ENCODE results near the gene IGSF5. TPM values are rescaled to one million over a fixed set of nuclear protein-coding genes. Genes with fewer than 3 reads are reported as not detected.

IGSF5 gene
- total and polyA plus RNA-seq, 2 of the 4 experiments (the other 2 are of a cell fraction) = not detected

DNA sequence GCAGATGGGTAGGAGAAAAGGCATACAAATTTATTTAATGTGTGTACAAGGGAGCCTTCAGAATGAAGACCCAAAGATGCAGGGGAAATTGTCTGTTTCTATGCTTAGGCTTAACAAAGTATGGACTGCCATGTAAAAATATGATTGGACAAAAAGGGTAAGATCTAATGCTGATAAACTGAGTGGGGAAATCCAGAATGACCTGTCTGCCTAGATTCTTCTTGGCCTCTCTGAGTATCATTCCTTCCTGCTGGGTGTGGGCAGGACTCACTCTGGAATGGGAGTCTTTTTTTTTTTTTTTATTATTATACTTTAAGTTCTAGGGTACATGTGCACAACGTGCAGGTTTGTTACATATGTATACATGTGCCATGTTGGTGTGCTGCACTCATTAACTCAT, 61.0 kb downstream of the IGSF5 start:
- Histone ChIP-seq H3K23ac (ENCODE audit: low read depth, low read length) (no peak overlapping the region), H3K4me1 (ENCODE audit: control insufficient read depth, insufficient read depth, low read length) (no peaks in the 10 kb centered on the region), H4K91ac (ENCODE audit: insufficient read depth, low read depth, low read length) (no peak overlapping the region), H4K5ac (ENCODE audit: low read depth, low read length) (no peak overlapping the region), H3K9ac (ENCODE audit: low read depth, low read length) (no peak overlapping the region), H3K79me1 (ENCODE audit: low read depth in 1 of 2, low read length in 2 of 2) (no peaks in the 10 kb centered on the region), H4K8ac (ENCODE audit: low read depth in 2 of 2, low read length in 2 of 2) (no peak overlapping the region), H2AK5ac (ENCODE audit: low read depth, low read length) (no peak overlapping the region), H2BK5ac (ENCODE audit: low read depth, low read length, poor library complexity, severe bottlenecking) (no peak overlapping the region), H3K9me3 (ENCODE audit: control insufficient read depth, insufficient read depth, low read length) (peaks cover 30% of the 10 kb centered on the region), H2BK120ac (ENCODE audit: low read depth, low read length) (no peak overlapping the region), H3K56ac (ENCODE audit: extremely low read depth, insufficient read depth, low read length) (no peak overlapping the region), H2BK15ac (ENCODE audit: low read depth, low read length) (no peak overlapping the region), H2AFZ (replicated peaks; ENCODE audit: low read length, poor library complexity) (no peak overlapping the region), H3K9me1 (ENCODE audit: insufficient read depth, low read length) (no peaks in the 10 kb centered on the region), H3K4me3 (ENCODE audit: insufficient read depth, low read depth, low read length) (no peak overlapping the region), H3K27ac (ENCODE audit: insufficient read depth, low read length) (no peak overlapping the region), H3K14ac (replicated peaks; ENCODE audit: low read depth, low read length) (no peak overlapping the region), H4K20me1 (ENCODE audit: insufficient read depth, low read length) (no peaks in the 10 kb centered on the region), H3K4ac (ENCODE audit: low read depth, low read length) (no peak overlapping the region), H3K4me2 (ENCODE audit: low read depth, low read length) (no peak overlapping the region), H2BK20ac (ENCODE audit: low read depth, low read length) (no peak overlapping the region), H2AK9ac (replicated peaks; ENCODE audit: low read depth, low read length, poor library complexity) (no peak overlapping the region), H3K36me3 (ENCODE audit: control insufficient read depth, insufficient read depth, low read length) (no peaks in the 10 kb centered on the region), H3K18ac (ENCODE audit: low read depth, low read length) (no peak overlapping the region), H3K27me3 (ENCODE audit: control insufficient read depth, insufficient read depth, low read length) (no peaks in the 10 kb centered on the region)
- intact Hi-C loops (cut with micrococcal nuclease) (no loop called here), in situ Hi-C loops (cut with MboI; ENCODE audit: low sequenced_read_pairs) (no loop called here), dilution Hi-C loops (cut with HindIII; ENCODE audit: low sequenced_read_pairs, unreplicated experiment) (no loop called here)
- no CpG with 5 or more reads among the region's 1 CpG for WGBS, 2 experiments (ENCODE audit: extremely low coverage in 2 of 2, insufficient read length in 1 of 2)
- DNase-seq (no peak), ATAC-seq (ENCODE audit: low read depth) (no peak)
- BruUV-seq (replicated peaks) = no TSS peak
- CTCF ChIA-PET = no interaction called here
- TF ChIP-seq BHLHE40 (IDR thresholded peaks at IDR 0.05; ENCODE audit: low read depth, low read length) (no peak), CHD1 (IDR thresholded peaks at IDR 0.05; ENCODE audit: low read depth, low read length) (no peak), MAZ (IDR thresholded peaks at IDR 0.05; ENCODE audit: borderline replicate concordance, low read depth, low read length) (no peak), MXI1 (IDR thresholded peaks at IDR 0.05; ENCODE audit: borderline replicate concordance, low read depth, low read length) (no peak), RAD21 (IDR thresholded peaks at IDR 0.05; ENCODE audit: low read length) (no peak), CEBPB (IDR thresholded peaks at IDR 0.05; ENCODE audit: low read depth, low read length) (no peak), RCOR1 (IDR thresholded peaks at IDR 0.05; ENCODE audit: insufficient replicate concordance, low read length) (no peak)
- TF ChIP-seq, protein P1, sequence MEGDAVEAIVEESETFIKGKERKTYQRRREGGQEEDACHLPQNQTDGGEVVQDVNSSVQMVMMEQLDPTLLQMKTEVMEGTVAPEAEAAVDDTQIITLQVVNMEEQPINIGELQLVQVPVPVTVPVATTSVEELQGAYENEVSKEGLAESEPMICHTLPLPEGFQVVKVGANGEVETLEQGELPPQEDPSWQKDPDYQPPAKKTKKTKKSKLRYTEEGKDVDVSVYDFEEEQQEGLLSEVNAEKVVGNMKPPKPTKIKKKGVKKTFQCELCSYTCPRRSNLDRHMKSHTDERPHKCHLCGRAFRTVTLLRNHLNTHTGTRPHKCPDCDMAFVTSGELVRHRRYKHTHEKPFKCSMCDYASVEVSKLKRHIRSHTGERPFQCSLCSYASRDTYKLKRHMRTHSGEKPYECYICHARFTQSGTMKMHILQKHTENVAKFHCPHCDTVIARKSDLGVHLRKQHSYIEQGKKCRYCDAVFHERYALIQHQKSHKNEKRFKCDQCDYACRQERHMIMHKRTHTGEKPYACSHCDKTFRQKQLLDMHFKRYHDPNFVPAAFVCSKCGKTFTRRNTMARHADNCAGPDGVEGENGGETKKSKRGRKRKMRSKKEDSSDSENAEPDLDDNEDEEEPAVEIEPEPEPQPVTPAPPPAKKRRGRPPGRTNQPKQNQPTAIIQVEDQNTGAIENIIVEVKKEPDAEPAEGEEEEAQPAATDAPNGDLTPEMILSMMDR (conservative IDR thresholded peaks at IDR 0.05; ENCODE audit: low read depth, low read length) = no peak
- POLR2A ChIA-PET (ENCODE audit: unreplicated experiment) = no interaction called here

Measured in IMR-90 (cell line).